Activated CD8-positive, alpha-beta memory T cell treated with anti-CD3 and anti-CD28 coated beads for 36 hours (primary cell): Measurements from ENCODE around the gene LSS. TPM values are rescaled to one million over a fixed set of nuclear protein-coding genes. Genes with fewer than 3 reads are reported as not detected.
"Not testable (repeated sequence)": the region's sequence is repeated elsewhere in the genome, so short reads cannot be mapped to it uniquely, and the experiment has no call there.

Experiments used
- CTCF ChIA-PET: fragments of 350-600 bp; sonication (Branson Sonifier 250); formaldehyde crosslinking; loops from one replicate; lab custom pipeline; 2021; ENCODE audit warnings: antibody characterized with exemption; lab: Charles Lee
- POLR2A ChIA-PET: fragments of 350-600 bp; sonication (Branson Sonifier 250); formaldehyde crosslinking; loops from one replicate; lab custom pipeline; 2021; ENCODE audit warnings: antibody characterized with exemption; lab: Charles Lee
- total RNA-seq, 2 experiments: library from RNA; stranded (reverse); gene quantifications; one replicate each; pipeline ENCODE4 v1.2.3, GENCODE V29; 2021

Gene LSS
- total RNA-seq, 2 experiments from 2014 or later: 19.2 to 20.1 TPM

GRCh38 chr21:46210378-46211136 is 18.0 kb downstream of the LSS start:
- POLR2A ChIA-PET: no interaction called here
- CTCF ChIA-PET: no interaction called here

GRCh38 chr21:46208761-46209721 is 19.5 kb downstream of the LSS start:
- ChIA-PET CTCF (no interaction called here), POLR2A (no interaction called here)

GRCh38 chr21:46207920-46208591 is 20.5 kb downstream of the LSS start:
- ChIA-PET POLR2A (no interaction called here), CTCF (no interaction called here)

- POLR2A ChIA-PET: no interaction called here
- CTCF ChIA-PET: no interaction called here
These were observed 21.3 kb downstream of the LSS start for GRCh38 chr21:46207006-46207919.

- POLR2A ChIA-PET: no interaction called here
- CTCF ChIA-PET: no interaction called here
These were observed 22.2 kb downstream of the LSS start for GRCh38 chr21:46206163-46207005.

- ChIA-PET CTCF (no interaction called here), POLR2A (no interaction called here)
These were observed 22.8 kb downstream of the LSS start for GRCh38 chr21:46205766-46206162.

- ChIA-PET POLR2A (no interaction called here), CTCF (no interaction called here)
These were observed 23.4 kb downstream of the LSS start for GRCh38 chr21:46205166-46205565.

GRCh38 chr21:46203203-46203600 is 25.4 kb downstream of the LSS start:
- CTCF ChIA-PET: no interaction called here
- POLR2A ChIA-PET: no interaction called here

GRCh38 chr21:46202592-46203202 is 25.9 kb downstream of the LSS start:
- ChIA-PET CTCF (no interaction called here), POLR2A (no interaction called here)

- CTCF ChIA-PET: interaction anchor here (0.7 kb wide), 1 partner anchor 40 kb away, joined by 3 read pairs; no protein-coding TSS in a partner anchor
- POLR2A ChIA-PET: not testable (repeated sequence)
These were observed 27.4 kb downstream of the LSS start for GRCh38 chr21:46200877-46201803.

GRCh38 chr21:46199436-46200373 is 28.9 kb downstream of the LSS start:
- ChIA-PET CTCF (no interaction called here), POLR2A (no interaction called here)

GRCh38 chr21:46196733-46197132 is 31.8 kb downstream of the LSS start:
- ChIA-PET POLR2A (no interaction called here), CTCF (interaction anchor here (1.2 kb wide), 1 partner anchor 53 kb away, joined by 3 read pairs; no protein-coding TSS in a partner anchor)

- ChIA-PET CTCF (no interaction called here), POLR2A (no interaction called here)
These were observed 32.9 kb downstream of the LSS start for GRCh38 chr21:46195595-46196195.

GRCh38 chr21:46194374-46195334 is 33.9 kb downstream of the LSS start:
- CTCF ChIA-PET: no interaction called here
- POLR2A ChIA-PET: no interaction called here
